NCI-H128 (cell line): Measurements from ENCODE around the gene GEMIN7.
"Not testable (repeated sequence)": the region's sequence is repeated elsewhere in the genome, so short reads cannot be mapped to it uniquely, and the experiment has no call there.

ENCODE experiments used
- DNase-seq: peaks from one replicate; lab custom pipeline; 2025; ENCODE audit not compliant: unreplicated experiment; lab: John Stamatoyannopoulos, UW

Gene GEMIN7

GRCh38 chr19:45103156-45103507 lies 24.1 kb downstream of the GEMIN7 start:
- DNase-seq = no peak

DNA sequence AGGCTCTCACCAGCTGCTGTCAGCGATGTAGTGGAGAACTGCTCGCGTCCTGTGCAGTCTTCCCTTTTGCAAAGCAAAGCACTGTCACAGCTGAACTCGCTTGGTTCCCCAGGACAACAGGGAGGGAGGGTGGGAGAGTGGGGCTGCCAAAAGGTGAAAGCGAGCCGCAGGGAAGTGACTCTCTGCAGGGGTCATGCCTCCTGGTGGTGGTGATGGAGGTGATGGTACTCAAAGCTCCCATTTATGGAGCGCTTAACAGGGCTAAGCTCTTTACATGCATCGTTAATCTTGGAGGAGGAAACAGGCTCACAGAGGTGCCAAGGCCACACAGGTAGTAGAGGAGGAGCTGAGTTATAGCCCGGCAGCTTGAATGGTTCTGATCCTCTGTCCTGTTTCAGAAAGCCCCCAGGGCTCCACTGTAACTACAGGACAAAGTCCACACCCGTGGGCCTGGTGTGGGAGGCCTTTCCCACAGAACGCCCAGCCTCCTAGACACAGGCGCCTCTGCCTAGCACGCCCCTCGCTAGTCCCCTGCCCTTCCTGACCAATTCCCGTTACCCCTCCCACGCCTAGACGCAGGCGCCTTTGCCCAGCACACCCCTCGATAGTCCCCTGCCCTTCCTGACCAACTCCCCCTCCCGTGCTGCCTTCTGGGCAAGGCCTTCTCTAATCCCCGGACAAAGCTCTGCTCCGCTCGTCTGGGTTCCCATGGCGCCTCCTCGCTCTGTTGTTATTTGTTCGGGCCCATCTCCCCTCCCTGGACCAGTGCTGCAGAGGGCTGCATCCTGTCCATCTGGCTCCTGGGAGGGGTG lies 24.7 kb downstream of the GEMIN7 start:
- DNase-seq = peak; percentile 34

DNA sequence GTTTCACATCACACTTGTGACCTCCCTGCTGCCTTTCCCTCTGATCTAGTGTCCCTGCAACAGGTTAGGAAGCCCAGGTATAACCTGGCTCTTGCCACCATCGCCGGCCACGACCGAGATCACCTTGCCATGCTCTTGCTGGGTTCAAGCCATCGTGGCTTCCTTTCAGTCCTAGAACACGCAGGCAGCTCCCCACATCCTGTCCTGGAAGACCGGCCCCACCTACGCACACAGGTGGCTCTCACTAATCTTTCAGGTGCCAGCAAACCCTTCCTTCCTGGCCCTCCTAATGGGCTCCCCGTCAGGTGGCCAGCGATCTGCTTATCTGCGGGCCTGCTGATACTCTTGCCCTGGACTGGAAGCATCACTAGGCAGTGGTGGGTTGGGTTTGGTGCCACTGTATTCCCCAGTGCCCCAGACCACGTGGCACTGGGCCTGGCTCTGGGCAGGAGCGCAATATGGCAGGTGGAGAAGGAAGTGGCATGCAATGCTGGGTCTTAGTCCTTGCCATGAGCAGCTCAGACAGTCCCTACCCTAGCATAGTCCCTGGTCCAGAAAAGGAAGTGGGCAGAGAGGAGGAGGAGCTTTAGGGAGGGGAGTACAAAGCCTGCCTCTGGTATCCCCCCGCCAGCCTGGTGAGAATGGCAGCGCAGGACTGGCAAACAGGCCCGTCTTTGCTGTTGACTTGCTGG lies 25.7 kb downstream of the GEMIN7 start:
- no peak for DNase-seq

- DNase-seq = not testable (repeated sequence)
Observed at GRCh38 chr19:45106363-45106762, 27.3 kb downstream of the GEMIN7 start.

- DNase-seq = no peak
Observed at GRCh38 chr19:45107621-45108150, 28.6 kb downstream of the GEMIN7 start.

GRCh38 chr19:45110851-45111266 lies 31.8 kb downstream of the GEMIN7 start:
- no peak for DNase-seq

- no peak for DNase-seq
Observed at GRCh38 chr19:45112111-45112827, 33.2 kb downstream of the GEMIN7 start.

DNA sequence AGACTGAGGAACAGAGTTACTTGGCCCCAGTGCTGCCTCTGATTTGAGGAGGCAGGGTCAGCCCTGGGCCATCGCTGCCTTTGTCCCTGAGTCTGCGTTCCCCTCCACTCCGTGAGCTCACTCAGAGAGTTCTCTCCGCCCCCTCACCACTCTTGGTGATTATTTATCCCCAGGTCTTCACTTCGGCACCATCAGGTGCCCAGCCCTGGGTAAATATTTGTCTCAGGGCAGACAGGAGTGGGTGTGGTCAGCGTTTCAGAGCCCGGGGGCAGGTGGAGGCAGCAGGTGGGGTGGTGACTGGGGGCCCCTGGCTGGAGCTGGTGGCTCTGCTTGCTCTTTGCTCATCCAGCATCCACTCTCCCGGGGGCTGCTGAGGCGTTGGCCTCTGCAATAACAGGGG lies 34.6 kb downstream of the GEMIN7 start:
- peak; percentile 67 for DNase-seq

GRCh38 chr19:45114116-45114515 lies 35.1 kb downstream of the GEMIN7 start:
- no peak for DNase-seq

- peak; percentile 21 for DNase-seq
Observed at GRCh38 chr19:45115809-45116615, 37.0 kb downstream of the GEMIN7 start.

DNA sequence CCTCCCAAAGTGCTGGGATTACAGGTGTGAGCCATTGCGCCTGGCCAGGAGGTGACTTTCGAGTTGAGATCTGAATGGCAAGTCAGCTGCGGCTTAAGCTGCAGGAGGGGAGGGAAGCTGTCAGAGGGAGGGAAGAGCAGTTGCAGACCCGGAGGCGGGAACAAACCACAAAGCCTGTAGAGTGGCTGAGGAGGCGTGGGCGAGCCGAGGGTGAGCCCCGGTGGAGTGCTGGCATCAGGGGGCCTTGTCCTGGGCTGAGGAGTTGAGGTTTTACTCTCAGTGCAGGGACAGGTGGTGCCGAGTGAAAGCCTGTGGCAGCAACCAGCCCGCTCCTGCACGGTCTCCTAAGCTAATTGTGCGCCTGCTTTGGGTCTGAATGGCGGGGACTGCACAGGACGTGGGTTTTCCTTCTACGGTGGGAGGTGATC lies 38.1 kb downstream of the GEMIN7 start:
- DNase-seq = peak; percentile 31

GRCh38 chr19:45117671-45118070 lies 38.6 kb downstream of the GEMIN7 start:
- DNase-seq = no peak

DNA sequence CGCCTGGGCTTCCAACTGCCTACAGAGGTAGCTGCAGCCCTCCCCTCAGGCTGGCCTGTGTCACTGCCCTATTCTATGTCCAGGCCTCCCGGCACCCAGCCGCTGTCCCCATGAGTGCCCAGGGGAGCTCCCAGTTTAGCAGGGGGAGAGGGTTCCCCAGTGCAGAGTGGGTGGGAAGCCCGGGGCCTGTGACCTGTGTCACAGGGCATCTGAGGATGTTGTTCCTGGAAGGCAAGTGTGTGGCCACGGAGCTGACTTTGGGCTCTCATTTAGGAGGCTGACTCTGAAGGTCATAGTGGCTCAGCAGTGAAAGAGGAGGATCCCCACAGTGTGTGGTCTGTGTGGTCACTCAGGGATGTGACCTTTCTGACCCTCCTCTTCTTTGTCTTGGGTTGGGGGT lies 39.0 kb downstream of the GEMIN7 start:
- DNase-seq = no peak

GRCh38 chr19:45118591-45119355 lies 39.7 kb downstream of the GEMIN7 start:
- not testable (repeated sequence) for DNase-seq

DNA sequence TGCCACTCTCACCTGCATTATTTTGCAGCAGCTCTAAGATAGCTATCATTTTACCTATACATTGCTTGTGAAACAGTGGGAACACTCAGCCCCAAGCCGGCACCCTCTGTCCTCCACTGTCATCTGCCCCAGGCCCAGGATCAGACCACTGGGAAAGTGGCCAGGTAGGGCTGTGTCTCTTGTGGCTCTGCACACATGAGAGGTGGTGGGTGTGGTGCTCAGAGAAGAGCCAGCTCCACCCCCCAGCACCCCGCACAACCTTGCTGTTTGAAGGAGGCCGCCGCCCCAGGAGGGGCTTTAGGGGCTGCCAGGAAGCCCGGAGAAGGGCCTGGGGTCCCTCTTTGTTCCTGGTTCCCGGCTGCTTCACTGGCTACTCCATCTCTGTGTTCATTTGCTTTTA lies 40.5 kb downstream of the GEMIN7 start:
- DNase-seq = no peak

DNA sequence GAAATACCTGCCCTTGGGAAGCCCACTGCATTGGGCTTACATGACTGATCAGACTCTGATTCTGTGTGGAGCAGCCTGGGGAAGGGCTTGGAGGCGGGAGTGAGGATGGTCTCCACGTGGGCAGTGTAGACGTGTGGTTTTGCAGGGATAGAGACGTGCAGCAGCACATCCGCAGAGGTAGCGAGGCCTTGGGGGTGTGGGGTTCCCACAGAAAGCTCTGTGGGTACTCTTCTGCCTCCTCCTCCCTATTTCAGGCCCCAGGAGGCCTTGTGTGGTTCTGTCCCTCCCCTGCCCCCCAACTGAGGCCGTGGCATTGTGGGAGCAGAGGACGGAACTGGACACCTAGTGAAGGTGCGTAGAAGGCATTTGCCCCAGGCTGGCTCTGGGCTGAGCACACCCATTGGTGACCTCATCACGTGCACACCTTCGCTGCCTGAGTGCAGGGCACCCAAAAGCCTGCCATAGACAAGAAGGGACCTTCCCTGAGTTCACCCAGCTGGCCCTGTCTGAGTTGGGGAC lies 42.8 kb downstream of the GEMIN7 start:
- no peak for DNase-seq

- DNase-seq = no peak
Observed at GRCh38 chr19:45122832-45123231, 43.8 kb downstream of the GEMIN7 start.

DNA sequence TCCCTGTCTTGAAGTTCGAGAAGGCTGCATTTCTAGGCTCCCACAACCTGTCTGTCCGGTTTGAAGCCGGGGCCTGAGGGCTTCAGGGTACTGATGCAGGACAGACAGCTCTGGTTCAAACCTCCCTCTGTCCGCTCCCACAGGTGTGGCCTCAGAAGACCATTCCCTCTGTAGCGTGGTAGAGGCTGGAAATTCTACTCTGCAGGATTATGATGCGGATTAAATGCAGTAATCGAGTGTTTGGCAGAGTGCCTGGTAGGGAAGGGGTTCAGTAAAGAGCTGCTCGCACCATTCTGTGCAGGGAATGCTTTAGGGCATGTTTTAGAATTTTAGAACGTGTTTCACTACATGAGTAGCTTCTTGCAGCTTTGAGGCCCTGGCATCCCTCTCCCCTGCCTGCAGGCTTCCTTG lies 44.4 kb downstream of the GEMIN7 start:
- DNase-seq = no peak

DNA sequence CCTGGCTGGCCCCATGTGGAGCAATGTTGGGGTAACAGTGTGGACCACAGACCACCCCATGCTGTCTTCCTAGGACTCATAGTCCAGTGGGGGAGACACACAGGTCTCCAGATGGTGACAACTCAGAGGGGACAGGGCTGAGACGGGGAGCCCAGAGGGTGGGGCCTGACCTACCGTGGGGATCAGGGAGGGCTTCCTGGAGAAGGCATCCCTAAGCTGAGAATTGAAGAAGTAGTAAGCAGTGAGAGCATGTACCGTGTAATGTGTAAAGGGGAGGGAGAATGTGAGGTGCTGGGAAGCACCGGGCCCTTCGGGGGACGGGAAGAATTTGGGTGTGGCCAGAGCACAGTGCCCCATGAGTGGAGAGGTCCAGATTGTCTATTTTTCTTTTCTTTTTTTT lies 45.0 kb downstream of the GEMIN7 start:
- no peak for DNase-seq

- DNase-seq = no peak
Observed at GRCh38 chr19:45125360-45125759, 46.3 kb downstream of the GEMIN7 start.
